Spleen (tissue), 11 donors: ENCODE results near the gene CACNG1. TPM values are rescaled to one million over a fixed set of nuclear protein-coding genes. Genes with fewer than 3 reads are reported as not detected.

Experiments
- DNase-seq: peaks from one replicate; pipeline ENCODE4 v3.0.0-alpha.2; 2020
- H3K27ac ChIP-seq, 8 donors: fragments of 200-600 bp; sonication (generic) in 7 of 8; 1 replicate in 4 of 8; 2 replicates in 4 of 8; pipeline versions ENCODE4 v1.5.0 to v1.8.0; 2016 to 2021; ENCODE audit warnings: inconsistent platforms in 4 of 8, mild to moderate bottlenecking in 4 of 8, moderate library complexity in 1 of 8
- H3K27me3 ChIP-seq, 7 donors: fragments of 200-600 bp; sonication (generic) in 6 of 7; replicated peaks in 1 of 7; 1 replicate in 4 of 7; 2 replicates in 3 of 7; pipeline versions ENCODE4 v1.5.0 to v1.8.0; 2016 to 2021; ENCODE audit warnings: inconsistent platforms in 3 of 7, mild to moderate bottlenecking in 1 of 7
- H3K36me3 ChIP-seq, 6 donors: fragments of 200-600 bp; sonication (generic) in 5 of 6; 1 replicate in 4 of 6; 2 replicates in 2 of 6; pipeline versions ENCODE4 v1.5.0 to v1.8.0; 2016 to 2021; ENCODE audit warnings: inconsistent platforms in 2 of 6
- H3K4me1 ChIP-seq, 6 donors: fragments of 200-600 bp; sonication (generic) in 5 of 6; 1 replicate in 3 of 6; 2 replicates in 3 of 6; pipeline versions ENCODE4 v1.5.0 to v1.8.0; 2016 to 2021; ENCODE audit warnings: inconsistent platforms in 3 of 6
- H3K4me3 ChIP-seq, 8 donors: fragments of 200-600 bp; sonication (generic) in 7 of 8; 1 replicate in 4 of 8; 2 replicates in 4 of 8; pipeline versions ENCODE4 v1.5.0 to v1.8.0; 2016 to 2021; ENCODE audit warnings: inconsistent platforms in 4 of 8, mild to moderate bottlenecking in 4 of 8, moderate library complexity in 2 of 8
- H3K9me3 ChIP-seq, 8 donors: fragments of 200-600 bp; sonication (generic) in 7 of 8; 1 replicate in 4 of 8; 2 replicates in 4 of 8; pipeline versions ENCODE4 v1.5.0 to v1.8.0; 2016 to 2021; ENCODE audit warnings: inconsistent platforms in 4 of 8
- CTCF ChIP-seq, 11 experiments: fragments of 200-600 bp in 7 of 11; fragments of 450-650 bp in 4 of 11; sonication (generic) in 4 of 11; IDR thresholded peaks in 8 of 11; conservative IDR thresholded peaks in 3 of 11; 1 replicate in 7 of 11; 2 replicates in 4 of 11; pipeline versions ENCODE4 v1.4.0 to v1.8.0; 2016 to 2021; ENCODE audit warnings: antibody characterized with exemption in 11 of 11, inconsistent platforms in 4 of 11, mild to moderate bottlenecking in 1 of 11
- POLR2A ChIP-seq, 3 donors: fragments of 450-650 bp; IDR thresholded peaks; one replicate each; pipeline ENCODE4 v1.5.1; 2017; ENCODE audit warnings: antibody characterized with exemption in 3 of 3, mild to moderate bottlenecking in 1 of 3
- POLR2AphosphoS5 ChIP-seq, 3 donors: sonication (generic); formaldehyde crosslinking; IDR thresholded peaks; one replicate each; pipeline ENCODE4 v1.5.1; 2017; ENCODE audit warnings: antibody characterized with exemption in 3 of 3
- WGBS, 5 donors: extraction: QIAGEN DNeasy Blood & Tissue Kit in 3 of 5; methylation state at CpG; one replicate each; pipeline versions ENCODE4 v1.1.5 to v1.1.7; 2013 to 2018; 5-methylcytosine and 5-hydroxymethylcytosine counted together
- intact Hi-C: fragments of 100-400 bp; cut with DNase I; formaldehyde crosslinking; loops from one replicate; pipeline ENCODE4 v1.15.0; 2023; ENCODE audit warnings: low total_unique reads
- polyA plus RNA-seq, 3 donors: library from polyadenylated mRNA; stranded (reverse); fragments of 200-250 nt; gene quantifications; one replicate each; pipeline ENCODE4 v1.2.1, GENCODE V29; 2013
- total RNA-seq, 7 donors: library from RNA; depleted of rRNA in 3 of 7; stranded (reverse); fragments of >200 nt in 3 of 7; fragmentation: NEBNext Ultra II Directional in 4 of 7; extraction: Animal tissue kit (Norgen Biotek cat#: 25700) in 4 of 7; gene quantifications; one replicate each; pipeline versions ENCODE4 v1.1.0 to v1.2.1, GENCODE V29; 2016 to 2021
- donor health status: healthy with polysubstance abuse.
- donor health status: DM: no; HTN: no; CAD: no; lungs with moderate emphysema.
- donor health status: DM: no; HTN: no; CAD: no.
- donor health status: Bipolar disorder and iron deficiency.
- donor health status: healthy.
- donor health status: DM: no; HTN: no; CAD: no.
- donor health status: DM: yes; HTN: yes; CAD: no.

CACNG1 gene
- total and polyA plus RNA-seq, 10 donors: not detected

- H3K36me3 ChIP-seq: no peaks in the 10 kb centered on the region
- intact Hi-C loops: no loop called here
- TF ChIP-seq CTCF (IDR thresholded peaks at IDR 0.05 in 8 of 11, conservative IDR thresholded peaks at IDR 0.05 in 3 of 11) (no peak), POLR2A (IDR thresholded peaks at IDR 0.05) (no peak), POLR2AphosphoS5 (IDR thresholded peaks at IDR 0.05) (no peak)
- no peaks in the 10 kb centered on the region for H3K27me3 ChIP-seq
- no peak overlapping the region for H3K4me3 ChIP-seq
- peaks cover 0 to 19% (median 11%) of the 10 kb centered on the region in 8 donors for H3K9me3 ChIP-seq
- no peaks in the 10 kb centered on the region for H3K4me1 ChIP-seq
- no peak overlapping the region for H3K27ac ChIP-seq
- DNase-seq: peak; percentile 56
- 85 to 93% (median 86%) methylated on average over 13 to 19 of the region's 19 CpGs for WGBS, 5 donors
Observed at GRCh38 chr17:67054011-67054591, 9.7 kb downstream of the CACNG1 start.

DNA sequence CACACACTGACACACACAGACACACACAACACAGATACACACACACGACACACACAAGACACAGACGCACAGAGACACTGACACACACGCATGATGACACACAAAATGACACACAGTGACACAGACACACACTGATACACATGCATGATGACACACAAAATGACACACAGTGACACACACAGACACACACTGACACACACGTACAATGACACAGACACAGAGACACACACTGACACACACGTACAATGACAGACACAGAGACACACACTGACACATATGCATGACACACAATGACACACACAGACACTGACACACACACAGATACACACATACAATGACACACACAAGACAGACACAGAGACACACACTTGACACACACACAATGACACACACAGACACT is 10.3 kb downstream of the CACNG1 start:
- no peak overlapping the region for H3K4me3 ChIP-seq
- DNase-seq: no peak

DNA sequence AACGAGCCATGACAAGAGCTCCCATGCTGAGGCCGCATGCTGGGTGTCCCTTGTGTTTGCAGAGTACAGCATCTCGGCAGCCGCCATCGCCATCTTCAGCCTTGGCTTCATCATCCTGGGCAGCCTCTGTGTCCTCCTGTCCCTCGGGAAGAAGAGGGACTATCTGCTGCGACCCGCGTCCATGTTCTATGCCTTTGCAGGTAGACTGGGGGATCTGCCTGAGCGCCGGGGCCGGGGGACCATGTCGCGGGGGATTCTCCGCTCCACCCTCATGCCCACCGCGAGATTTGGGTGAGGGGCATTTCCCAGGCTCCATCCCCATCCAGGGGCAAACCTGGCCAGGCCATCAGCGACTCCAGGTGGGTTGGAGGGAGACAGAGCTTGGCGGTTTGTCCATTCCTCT is 10.7 kb downstream of the CACNG1 start:
- peak; percentile 67 for DNase-seq
- 91 to 97% (median 94%) methylated on average over 12 to 19 of the region's 19 CpGs for WGBS, 5 donors
- Histone ChIP-seq H3K27ac (no peak overlapping the region), H3K27me3 (no peaks in the 10 kb centered on the region), H3K9me3 (peaks cover 0 to 10% (median 2%) of the 10 kb centered on the region in 8 donors), H3K4me1 (no peaks in the 10 kb centered on the region), H3K4me3 (no peak overlapping the region), H3K36me3 (no peaks in the 10 kb centered on the region)
- intact Hi-C loops: no loop called here
- TF ChIP-seq POLR2A (IDR thresholded peaks at IDR 0.05): no peak
- no peak for TF ChIP-seq CTCF (IDR thresholded peaks at IDR 0.05 in 8 of 11, conservative IDR thresholded peaks at IDR 0.05 in 3 of 11)
- TF ChIP-seq POLR2AphosphoS5 (IDR thresholded peaks at IDR 0.05): no peak

More for the DNA sequence above, 10.3 kb downstream of the CACNG1 start:
- intact Hi-C loops: no loop called here
- H3K4me1 ChIP-seq: no peaks in the 10 kb centered on the region
- H3K27ac ChIP-seq: no peak overlapping the region
- no peak for TF ChIP-seq CTCF (IDR thresholded peaks at IDR 0.05 in 8 of 11, conservative IDR thresholded peaks at IDR 0.05 in 3 of 11)
- no peak for TF ChIP-seq POLR2AphosphoS5 (IDR thresholded peaks at IDR 0.05)
- no peak for TF ChIP-seq POLR2A (IDR thresholded peaks at IDR 0.05)
- 70 to 96% (median 77%) methylated on average over 5 of the region's 5 CpGs for WGBS, 5 donors
- H3K27me3 ChIP-seq: no peaks in the 10 kb centered on the region
- peaks cover 0 to 14% (median 7%) of the 10 kb centered on the region in 8 donors for H3K9me3 ChIP-seq
- H3K36me3 ChIP-seq: no peaks in the 10 kb centered on the region

- no peaks in the 10 kb centered on the region for H3K4me1 ChIP-seq
- TF ChIP-seq POLR2AphosphoS5 (IDR thresholded peaks at IDR 0.05) (no peak), CTCF (IDR thresholded peaks at IDR 0.05 in 8 of 11, conservative IDR thresholded peaks at IDR 0.05 in 3 of 11) (no peak), POLR2A (IDR thresholded peaks at IDR 0.05) (no peak)
- WGBS, 5 donors: 82 to 87% (median 84%) methylated on average over 25 to 29 of the region's 29 CpGs
- no peak overlapping the region for H3K4me3 ChIP-seq
- no peak overlapping the region for H3K27ac ChIP-seq
- H3K9me3 ChIP-seq: peaks cover 0 to 2% (median 0%) of the 10 kb centered on the region in 8 donors
- H3K27me3 ChIP-seq: no peaks in the 10 kb centered on the region
- intact Hi-C loops: no loop called here
- DNase-seq: peak; percentile 58
- H3K36me3 ChIP-seq: no peaks in the 10 kb centered on the region
Observed at GRCh38 chr17:67055811-67056745, 11.7 kb downstream of the CACNG1 start.
